ENCODE measurements around the gene ROS1. TPM values are rescaled to one million over a fixed set of nuclear protein-coding genes. Genes with fewer than 3 reads are reported as not detected.
"Not testable (repeated sequence)": the region's sequence is repeated elsewhere in the genome, so short reads cannot be mapped to it uniquely, and the experiment has no call there.

The ROS1 gene
- total and polyA plus RNA-seq, 10 donors: 0.12 TPM; not detected in 9

DNA sequence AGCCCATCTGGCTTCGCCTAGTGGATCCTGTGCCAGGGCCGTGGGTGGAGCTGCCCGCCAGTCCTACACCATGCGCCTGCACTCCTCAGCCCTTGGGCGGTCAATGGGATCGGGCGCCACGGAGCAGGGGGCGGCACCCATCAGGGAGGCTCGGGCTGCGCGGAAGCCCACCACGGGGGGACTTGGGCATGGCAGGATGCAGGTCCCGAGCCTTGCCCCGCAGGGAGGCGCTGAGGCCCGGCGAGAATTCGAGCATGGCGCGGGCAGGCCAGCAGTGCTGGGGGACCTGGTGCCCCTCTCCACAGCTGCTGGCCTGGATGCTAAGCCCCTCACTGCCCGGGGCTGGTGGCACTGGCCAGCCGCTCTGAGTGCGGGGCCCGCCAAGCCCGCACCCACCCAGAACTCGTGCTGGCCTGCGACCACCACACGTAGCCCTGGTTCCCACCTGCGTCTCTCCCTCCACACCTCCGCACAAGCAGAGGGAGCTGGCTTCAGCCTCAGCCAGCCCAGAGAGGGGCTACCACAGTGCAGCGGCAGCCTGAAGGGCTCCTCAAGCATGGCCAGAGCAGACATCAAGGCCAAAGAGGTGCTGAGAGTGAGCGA lies 52.4 kb downstream of the ROS1 start:
- WGBS, 5 donors: 93 to 98% (median 95%) methylated on average over 12 to 33 of the region's 33 CpGs
- Histone ChIP-seq H3K4me1 (no peaks in the 10 kb centered on the region), H3K4me3 (no peak overlapping the region), H3K9me3 (peaks cover 0 to 22% (median 4%) of the 10 kb centered on the region in 8 donors), H3K36me3 (no peaks in the 10 kb centered on the region), H3K27me3 (replicated peaks in 1 of 7) (peaks cover 0 to 14% (median 0%) of the 10 kb centered on the region in 7 donors), H3K27ac (no peak overlapping the region)
- TF ChIP-seq, protein P1, sequence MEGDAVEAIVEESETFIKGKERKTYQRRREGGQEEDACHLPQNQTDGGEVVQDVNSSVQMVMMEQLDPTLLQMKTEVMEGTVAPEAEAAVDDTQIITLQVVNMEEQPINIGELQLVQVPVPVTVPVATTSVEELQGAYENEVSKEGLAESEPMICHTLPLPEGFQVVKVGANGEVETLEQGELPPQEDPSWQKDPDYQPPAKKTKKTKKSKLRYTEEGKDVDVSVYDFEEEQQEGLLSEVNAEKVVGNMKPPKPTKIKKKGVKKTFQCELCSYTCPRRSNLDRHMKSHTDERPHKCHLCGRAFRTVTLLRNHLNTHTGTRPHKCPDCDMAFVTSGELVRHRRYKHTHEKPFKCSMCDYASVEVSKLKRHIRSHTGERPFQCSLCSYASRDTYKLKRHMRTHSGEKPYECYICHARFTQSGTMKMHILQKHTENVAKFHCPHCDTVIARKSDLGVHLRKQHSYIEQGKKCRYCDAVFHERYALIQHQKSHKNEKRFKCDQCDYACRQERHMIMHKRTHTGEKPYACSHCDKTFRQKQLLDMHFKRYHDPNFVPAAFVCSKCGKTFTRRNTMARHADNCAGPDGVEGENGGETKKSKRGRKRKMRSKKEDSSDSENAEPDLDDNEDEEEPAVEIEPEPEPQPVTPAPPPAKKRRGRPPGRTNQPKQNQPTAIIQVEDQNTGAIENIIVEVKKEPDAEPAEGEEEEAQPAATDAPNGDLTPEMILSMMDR (IDR thresholded peaks at IDR 0.05 in 8 of 11, conservative IDR thresholded peaks at IDR 0.05 in 3 of 11): no peak
- no peak for TF ChIP-seq POLR2A (IDR thresholded peaks at IDR 0.05)
- no peak for TF ChIP-seq POLR2AphosphoS5 (IDR thresholded peaks at IDR 0.05)
- intact Hi-C loops (cut with DNase I; ENCODE audit: low total_unique reads): no loop called here
- no peak for DNase-seq

DNA sequence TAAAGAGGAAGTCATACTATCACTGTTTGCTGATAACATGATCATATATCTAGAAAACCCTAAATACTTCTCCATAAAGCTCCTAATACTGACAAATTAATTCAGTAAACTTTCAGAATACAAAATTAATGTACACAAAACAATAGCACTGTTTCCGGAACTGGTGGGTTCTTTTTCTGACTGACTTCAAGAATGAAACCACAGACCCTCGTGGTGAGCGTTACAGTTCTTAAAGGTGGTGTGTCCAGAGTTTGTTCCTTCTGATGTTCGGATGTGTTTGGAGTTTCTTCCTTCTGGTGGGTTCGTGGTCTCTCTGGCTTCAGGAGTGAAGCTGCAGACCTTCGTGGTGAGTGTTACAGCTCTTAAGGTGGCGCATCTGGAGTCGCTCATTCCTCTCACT lies 53.5 kb downstream of the ROS1 start:
- intact Hi-C loops (cut with DNase I; ENCODE audit: low total_unique reads); DNase-seq; H3K4me1 ChIP-seq; H3K36me3 ChIP-seq; H3K27ac ChIP-seq; H3K4me3 ChIP-seq: not testable (repeated sequence)
- Histone ChIP-seq H3K9me3 (peaks cover 0 to 22% (median 4%) of the 10 kb centered on the region in 8 donors), H3K27me3 (replicated peaks in 1 of 7) (peaks cover 0 to 14% (median 0%) of the 10 kb centered on the region in 7 donors)
- WGBS, 5 donors: 53 to 62% (median 61%) methylated on average over 8 of the region's 8 CpGs

DNA sequence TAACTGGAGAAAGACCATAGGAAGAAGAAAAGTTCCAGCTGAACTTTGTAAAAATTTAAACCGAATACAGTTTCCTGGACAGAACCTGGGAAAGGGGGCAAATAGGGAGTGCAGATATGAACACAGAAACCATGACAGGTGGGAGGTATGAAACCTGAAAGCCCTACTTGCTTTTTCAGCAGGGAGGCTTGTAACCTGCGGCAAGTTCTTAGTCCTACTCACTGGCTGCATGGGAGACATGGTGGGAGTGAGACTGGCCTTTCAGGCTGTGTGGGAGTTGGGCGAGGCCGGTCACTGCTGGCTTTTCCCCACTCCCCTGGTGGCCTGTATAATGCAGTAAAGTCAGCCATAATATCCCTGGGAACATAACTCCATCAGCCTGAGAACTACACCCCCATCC lies 54.2 kb downstream of the ROS1 start:
- intact Hi-C loops (cut with DNase I; ENCODE audit: low total_unique reads): no loop called here
- TF ChIP-seq POLR2A (IDR thresholded peaks at IDR 0.05) (no peak), POLR2AphosphoS5 (IDR thresholded peaks at IDR 0.05) (no peak)
- TF ChIP-seq, protein P1 (IDR thresholded peaks at IDR 0.05 in 8 of 11, conservative IDR thresholded peaks at IDR 0.05 in 3 of 11): no peak
- H3K36me3 ChIP-seq: no peaks in the 10 kb centered on the region
- peaks cover 0 to 22% (median 4%) of the 10 kb centered on the region in 8 donors for H3K9me3 ChIP-seq
- H3K4me3 ChIP-seq: no peak overlapping the region
- DNase-seq: no peak
- peaks cover 0 to 14% (median 0%) of the 10 kb centered on the region in 7 donors for H3K27me3 ChIP-seq (replicated peaks in 1 of 7)
- H3K4me1 ChIP-seq: no peaks in the 10 kb centered on the region
- no peak overlapping the region for H3K27ac ChIP-seq
- WGBS, 5 donors: 76 to 95% (median 91%) methylated on average over 4 of the region's 4 CpGs

DNA sequence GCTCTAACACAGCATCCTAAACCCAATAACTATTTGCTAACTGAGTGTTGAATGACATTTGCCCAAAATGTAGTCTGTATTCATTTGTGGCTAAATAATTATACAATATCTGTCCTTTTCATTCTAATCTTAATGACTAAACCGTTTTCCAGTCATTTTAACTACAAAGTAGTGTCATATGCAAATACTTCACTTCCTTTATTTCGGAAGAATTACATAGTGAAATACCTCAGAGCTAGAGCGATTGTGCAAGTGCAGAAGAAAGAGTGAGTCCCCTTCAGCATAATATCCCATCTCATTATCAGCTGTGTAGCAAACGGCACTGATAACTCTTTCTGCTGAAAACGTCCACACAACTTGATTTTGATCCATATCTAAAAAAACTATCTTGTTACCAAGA lies 66.2 kb downstream of the ROS1 start:
- Histone ChIP-seq H3K9me3 (no peaks in the 10 kb centered on the region), H3K4me1 (no peaks in the 10 kb centered on the region), H3K27ac (no peak overlapping the region), H3K4me3 (no peak overlapping the region), H3K36me3 (no peaks in the 10 kb centered on the region), H3K27me3 (replicated peaks in 1 of 7) (no peaks in the 10 kb centered on the region)
- no peak for TF ChIP-seq POLR2A (IDR thresholded peaks at IDR 0.05)
- TF ChIP-seq, protein P1 (IDR thresholded peaks at IDR 0.05 in 8 of 11, conservative IDR thresholded peaks at IDR 0.05 in 3 of 11): no peak
- no peak for TF ChIP-seq POLR2AphosphoS5 (IDR thresholded peaks at IDR 0.05)
- WGBS, 5 donors: 57 to 77% (median 66%) methylated on average over 5 of the region's 5 CpGs
- intact Hi-C loops (cut with DNase I; ENCODE audit: low total_unique reads): no loop called here
- DNase-seq: no peak
